HG03457 (cell line): ENCODE data around the gene HSPA4.
A peak's percentile ranks its signal among the peaks of the same experiment; 100 is the strongest.
"Not testable (repeated sequence)": the region's sequence is repeated elsewhere in the genome, so short reads cannot be mapped to it uniquely, and the experiment has no call there.

Source experiments
- ATAC-seq: cut with Tn5 transposase; IDR thresholded peaks from one replicate; pipeline ENCODE4 v1.9.1; 2021; ENCODE audit warnings: moderate number of reproducible peaks; ENCODE audit not compliant: unreplicated experiment

HSPA4 gene

DNA sequence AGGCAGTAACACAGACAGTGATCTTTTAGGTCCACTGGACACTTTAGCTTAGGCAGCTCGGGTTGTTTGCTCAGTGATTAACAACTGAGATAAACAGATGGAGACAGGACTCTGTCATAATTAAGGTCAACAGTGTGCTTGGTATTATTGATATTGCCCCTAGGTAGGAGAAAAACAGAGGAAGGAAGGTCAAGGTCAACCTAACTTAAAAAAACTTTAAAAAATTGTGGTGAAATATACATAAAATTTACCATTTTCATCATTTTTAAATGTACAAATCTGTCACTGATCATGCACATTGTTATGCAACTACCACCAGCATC is 2.1 kb upstream of the HSPA4 start:
- no peak for ATAC-seq

DNA sequence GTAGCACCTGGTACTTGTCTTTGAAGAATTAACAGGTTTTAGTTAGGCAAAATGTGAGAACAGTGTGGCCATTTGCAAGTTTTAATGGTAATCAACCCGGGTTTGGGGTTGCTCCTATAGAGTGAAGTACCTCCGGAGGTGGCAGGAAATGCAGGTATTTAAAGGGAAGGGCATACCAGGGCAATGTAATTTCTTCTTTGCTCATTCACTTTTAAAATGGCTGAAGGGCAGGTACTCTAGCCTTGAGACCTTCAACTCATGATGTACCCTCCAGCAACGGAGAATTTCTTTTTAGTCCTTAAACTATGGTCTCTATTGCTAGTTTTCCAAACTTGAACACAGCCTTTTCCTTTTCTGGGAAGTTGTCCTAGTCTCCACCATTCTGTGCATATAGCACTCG is 1.3 kb upstream of the HSPA4 start:
- ATAC-seq, result no peak

DNA sequence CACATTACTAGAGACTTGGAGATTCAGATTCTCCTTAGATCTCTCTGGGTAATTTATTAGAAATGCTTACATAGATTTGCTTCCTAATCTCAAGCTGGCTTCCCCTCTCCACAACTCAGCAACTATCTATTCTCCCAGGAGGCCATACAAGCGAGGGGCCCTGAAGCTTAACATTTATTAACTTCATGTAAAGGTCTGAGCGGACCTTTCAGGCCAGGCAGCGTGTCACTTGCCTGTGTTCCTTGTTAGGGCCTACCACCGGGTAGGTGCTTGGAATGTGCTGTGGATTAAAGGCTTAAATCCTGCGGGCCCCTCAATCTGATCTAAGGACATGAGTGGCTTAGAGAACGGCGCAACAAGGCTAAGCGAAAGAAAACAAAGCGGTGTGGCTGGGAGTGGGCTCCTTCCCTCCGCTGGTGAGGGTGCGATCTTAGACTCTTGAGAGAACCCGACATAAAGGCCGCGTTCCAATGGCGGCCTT is 712 bp upstream of the HSPA4 start:
- no peak for ATAC-seq

DNA sequence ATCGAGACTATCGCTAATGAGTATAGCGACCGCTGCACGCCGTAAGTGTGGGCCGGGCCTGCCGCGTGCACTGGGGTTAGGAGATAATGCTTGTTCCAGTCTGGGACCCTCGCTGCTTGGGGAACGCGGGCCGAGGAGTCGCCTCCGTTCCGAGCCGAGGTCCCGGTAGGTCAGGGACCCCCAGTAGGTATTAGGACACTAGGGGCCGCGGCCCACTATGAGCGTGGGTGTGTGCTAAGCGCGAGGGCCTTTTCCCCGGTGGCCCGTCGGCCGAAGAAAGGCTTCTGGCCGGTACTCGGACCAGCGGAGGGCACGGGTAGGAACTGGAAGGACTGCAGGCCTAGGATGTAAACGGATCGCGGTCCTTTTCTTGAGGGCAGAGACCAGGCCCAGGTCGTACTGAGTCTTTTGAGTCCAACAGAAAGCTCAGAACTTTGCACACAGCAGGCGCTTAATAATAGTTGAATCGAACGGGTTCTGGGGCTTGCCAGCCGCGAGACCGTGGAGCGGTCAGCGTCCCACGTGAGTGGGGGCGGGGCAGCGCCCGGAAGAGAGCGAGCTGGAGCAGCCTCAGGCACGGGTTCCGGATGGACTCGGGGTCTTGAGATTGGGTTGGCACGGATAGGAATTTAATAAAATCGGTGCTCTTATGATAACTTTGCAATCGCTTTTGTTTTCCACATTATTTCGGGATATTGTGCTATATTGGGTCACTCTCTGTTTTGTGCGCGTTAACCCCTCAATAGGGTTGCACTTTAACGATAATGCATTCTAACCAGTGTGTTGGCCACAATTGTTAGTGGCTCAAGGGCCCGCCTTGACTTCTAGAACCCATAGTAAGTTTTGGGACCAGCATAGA is 733 bp downstream of the HSPA4 start:
- ATAC-seq, result peak; percentile 31

DNA sequence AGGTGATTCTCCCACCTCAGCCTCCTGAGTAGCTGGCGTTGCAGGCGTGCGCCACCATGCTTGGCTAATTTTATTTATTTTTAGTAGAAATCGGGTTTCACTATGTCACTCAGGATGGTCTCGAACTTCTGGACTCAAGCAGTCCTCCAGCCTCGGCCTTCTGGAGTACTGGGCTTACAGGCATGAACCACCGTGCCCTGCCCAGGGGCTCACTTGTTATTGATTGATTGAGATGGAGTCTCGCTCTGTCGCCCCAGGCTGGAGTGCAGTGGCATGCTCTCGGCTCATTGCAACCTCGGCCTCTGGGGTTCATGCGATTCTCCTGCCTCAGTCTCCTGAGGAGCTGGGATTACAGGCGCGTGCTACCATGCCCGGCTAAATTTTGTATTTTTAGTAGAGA is 1.6 kb downstream of the HSPA4 start:
- no peak for ATAC-seq

DNA sequence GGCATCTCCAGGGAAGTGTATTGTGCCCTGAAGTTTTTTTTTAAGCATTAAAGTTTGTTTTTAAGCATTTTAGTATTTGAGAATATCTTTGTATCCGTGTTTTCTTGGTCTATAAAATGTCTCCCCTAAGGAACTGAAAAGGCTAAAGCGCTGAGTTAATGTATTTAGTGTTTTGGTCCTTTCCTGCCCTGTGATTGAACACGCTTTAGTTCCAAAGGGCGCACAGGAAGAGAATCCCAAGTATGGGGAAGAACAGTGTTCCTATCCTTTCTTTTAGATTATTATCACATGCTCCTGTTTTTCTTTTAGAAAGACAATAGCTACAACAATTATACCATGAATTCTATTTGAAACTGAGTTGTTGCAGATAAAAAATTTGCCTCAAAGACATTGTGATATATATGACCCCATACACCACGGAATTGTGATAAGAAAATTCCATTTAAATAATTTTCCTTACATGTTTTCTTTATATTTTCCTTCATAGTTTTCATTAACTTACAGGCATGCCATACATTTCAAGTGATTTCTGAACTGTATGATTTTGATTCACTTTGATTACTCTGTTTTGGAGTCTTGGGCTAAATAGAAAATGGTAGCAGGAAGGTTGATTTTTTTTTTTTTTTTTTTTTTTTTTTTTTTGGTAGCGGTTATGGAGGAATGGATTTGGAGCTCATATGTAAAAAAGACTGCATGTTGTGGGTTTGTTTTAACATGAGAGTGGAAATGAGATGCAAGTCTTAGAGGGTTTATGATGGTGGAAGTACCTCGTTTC is 3.1 kb downstream of the HSPA4 start:
- ATAC-seq, result no peak

DNA sequence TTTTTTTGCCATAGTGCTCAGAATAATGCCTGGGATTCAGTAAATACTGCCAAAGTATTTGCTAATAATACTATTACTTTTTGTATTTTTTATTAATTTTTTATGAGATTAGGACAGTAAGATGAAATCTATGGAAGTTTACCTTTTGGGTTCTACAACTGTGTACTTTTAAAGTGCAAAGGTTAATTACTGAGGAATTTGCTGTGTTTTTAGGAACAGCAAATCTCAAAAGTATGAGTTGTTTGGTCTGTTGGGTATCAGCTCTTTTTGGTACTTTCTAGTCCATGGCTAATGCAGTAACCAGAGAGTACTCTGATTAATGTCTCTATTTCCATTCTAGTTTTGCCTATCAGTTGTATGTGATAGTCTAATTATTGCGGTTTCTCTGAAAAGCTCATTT is 5.1 kb downstream of the HSPA4 start:
- no peak for ATAC-seq

DNA sequence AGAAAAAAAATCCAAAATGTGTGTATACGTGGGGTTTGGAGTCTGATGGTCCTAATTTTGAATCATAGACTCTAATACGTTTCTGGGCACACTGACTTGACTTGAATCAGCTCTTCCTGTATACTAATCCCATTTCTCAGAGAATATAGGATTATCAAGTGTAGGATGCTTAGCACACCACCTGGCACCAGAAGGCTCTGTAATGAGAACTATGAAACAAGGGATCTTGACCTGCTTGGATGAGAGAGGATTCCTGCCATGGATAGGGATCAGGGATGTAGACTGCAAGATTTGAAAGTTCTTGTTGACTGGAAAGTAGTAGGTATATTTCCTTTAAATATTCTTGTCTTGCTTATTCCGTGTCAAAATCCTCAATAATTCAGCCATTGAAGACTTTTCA is 7.8 kb downstream of the HSPA4 start:
- ATAC-seq, result no peak

DNA sequence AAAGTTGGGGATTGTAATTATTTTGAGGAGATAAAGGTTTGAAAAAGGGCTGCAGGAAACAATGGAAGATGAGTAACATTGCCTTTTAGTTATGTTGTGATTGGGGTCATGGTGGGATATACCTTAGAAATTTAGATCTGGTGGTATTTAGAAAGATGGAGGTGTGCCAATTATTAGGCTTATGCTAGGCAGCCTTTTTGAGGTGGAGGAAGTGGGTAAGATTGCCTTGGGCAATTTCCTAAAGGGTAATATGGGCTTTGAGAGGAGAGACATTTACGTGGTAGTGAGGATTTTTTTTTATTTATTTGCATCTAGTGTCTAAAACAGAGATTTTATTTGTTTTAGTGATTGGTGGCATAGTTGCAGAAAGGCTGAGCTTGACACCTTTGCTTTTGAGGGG is 10.5 kb downstream of the HSPA4 start:
- ATAC-seq, result no peak

DNA sequence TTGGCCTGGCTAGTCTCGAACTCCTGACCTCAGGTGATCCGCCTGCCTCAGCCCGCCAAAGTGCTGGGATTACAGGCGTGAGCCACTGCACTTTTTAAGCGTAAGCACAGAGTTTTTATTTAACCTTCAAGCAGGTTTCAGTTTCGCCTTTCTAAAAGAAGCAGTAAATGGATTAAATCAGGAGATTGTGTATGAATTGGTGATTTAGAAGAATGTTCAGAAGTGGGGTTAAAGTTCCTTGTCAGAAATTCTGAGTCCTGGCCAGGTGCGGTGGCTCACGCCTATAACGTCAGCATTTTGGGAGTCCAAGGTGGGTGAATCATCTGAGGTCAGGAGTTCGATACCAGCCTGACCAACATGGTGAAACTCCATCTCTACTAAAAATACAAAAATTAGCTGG is 12.2 kb downstream of the HSPA4 start:
- ATAC-seq, result no peak

DNA sequence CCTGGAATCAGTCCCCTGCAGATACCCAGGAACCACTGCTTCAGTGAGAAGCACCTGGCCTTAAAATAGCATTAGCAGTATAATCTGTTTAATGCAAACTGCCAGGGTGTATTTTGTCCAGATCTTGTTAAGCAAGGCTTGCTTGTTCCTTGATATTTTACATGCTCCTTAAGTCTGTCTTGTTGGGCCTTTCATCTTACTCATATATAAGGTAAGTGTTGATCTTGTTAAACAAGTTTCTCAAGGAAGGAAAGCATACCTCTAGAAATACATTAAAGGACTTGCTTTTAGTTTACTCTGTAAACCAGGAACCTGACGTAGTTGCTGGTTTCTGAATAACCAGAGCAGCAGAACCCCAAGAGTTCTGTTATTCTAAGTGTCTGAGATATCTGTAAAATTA is 13.7 kb downstream of the HSPA4 start:
- ATAC-seq, result no peak

DNA sequence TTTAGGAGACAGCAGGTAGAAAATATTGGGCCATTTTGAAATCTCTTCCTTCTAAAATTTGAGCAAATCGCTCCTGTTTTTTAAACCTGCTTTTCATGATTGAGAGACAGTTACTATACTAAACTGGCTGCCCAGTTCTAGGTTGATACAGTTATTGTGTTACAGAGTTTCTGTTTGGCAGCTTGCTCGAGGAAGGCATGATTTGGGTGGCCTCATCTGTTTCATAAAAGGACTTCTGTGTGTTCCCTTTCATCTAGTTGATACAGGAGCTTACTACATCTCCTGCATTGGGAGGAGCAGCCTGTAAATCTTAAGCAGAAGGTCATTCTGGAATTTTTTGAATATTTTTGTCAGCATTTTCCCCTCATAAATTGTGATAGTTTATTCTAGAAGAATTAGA is 14.2 kb downstream of the HSPA4 start:
- ATAC-seq, result no peak

DNA sequence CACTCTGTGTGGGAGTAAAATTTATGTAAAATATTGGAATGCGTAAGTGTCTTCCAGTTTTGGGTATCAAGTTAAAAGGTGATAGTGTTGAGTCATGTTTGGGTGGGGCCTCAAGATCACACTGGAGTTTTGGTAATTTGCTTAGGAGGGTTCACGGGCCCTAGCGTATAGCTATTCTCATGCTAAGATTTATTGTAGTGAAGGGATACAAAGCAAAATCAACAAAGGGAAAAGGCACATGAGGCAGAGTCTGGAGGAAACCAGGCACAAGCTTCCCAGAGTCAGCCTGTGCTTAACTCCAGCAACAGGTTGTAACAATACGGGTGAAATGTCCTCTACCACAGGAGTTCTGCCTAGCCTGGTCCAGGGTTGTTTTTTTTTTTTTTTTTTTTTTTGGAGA is 20.2 kb downstream of the HSPA4 start:
- no peak for ATAC-seq

DNA sequence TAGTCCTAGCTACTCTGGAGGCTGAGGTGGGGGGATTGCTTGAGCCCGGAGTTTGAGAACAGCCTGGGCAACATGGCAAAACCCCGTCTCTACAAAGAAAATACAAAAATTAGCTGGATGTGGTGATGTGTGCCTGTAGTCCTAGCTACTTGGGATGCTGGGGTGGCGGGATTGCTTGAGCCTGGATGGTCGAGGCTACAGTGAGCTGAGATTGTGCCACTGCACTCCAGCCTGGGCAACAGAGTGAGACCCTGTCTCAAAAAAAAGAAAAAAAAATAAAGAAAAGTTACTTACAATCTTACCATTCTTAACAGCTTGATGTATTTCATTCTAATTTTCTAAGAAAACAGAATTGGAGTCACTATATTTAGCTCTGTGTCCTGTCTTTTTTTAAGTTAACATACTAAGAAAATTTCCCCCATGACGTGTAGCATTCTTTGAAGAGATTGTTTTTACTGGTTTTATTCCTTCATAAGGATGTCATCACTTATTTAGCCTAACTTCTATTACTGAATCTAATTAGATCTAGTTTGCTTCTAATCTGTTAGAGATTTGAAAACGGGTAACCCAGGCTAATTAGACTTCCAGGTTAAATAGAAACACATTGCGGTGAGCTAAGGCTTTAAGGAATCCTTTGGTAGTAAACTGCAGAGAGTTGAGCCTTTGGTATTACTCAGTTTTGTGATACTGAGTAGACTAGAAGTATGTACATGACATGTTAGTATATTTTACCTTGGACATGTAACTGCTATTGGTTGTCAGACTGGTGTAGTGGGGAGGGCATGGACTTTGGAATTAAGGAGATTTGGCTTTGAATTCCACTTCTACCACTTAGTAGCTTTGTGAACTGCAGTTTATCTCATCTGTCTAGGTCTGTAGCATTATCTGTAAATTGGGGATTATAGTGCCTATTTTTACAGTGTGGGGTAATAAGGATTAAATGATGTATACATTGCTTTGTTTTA is 24.0 kb downstream of the HSPA4 start:
- no peak for ATAC-seq

DNA sequence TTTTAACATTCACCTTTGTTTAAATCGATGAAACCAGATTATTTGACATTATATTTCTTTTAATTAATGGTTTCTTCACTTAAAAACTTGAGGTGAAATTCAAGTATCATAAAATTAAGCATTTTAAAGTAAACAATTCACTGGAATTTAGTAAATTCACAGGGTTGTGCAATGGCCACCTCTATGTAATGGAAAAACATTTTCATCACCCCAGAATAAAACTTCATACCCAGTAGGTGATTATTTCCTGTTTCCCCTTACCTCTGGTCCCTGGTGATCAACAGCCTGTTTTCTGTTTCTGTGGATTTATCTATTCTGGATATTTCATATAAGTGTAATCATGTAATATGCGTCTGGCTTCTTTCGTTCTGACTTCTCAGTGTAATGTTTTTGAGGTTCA is 27.2 kb downstream of the HSPA4 start:
- no peak for ATAC-seq

DNA sequence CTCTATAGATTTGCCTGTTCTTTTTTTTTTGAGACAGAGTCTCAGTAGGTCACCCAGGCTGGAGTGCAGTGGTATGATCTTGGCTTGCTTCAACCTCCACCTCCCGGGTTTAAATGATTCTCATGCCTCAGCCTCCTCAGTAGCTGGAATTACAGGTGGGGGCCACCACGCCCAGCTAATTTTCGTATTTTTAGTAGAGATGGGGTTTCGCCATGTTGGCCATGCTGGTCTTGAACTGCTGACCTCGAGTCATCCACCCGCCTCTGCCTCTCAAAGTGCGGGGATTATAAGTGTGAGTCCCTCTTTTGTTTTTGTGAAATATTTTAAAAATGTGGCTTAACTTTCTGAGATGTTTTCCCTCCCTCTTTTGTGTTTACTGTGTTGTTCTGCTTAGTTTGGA is 29.2 kb downstream of the HSPA4 start:
- ATAC-seq, result no peak

DNA sequence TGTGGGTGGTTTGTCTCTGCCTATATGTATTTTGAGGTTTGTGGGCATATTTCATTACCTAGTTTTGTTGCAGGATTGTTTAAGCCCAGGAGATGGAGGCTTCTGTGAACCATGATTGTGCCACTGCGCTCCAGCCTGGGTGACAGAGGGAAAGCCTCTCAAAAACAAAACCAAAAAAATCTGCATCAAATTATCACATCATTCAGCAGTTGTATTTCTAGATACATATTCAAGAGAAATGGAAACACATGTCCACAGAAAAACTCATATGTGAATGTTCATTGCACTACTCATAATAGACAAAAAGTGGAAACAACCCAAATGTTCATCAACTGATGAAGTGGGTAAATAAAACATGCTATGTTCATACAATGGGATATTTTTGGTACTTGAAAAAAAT is 29.9 kb downstream of the HSPA4 start:
- ATAC-seq, result no peak

DNA sequence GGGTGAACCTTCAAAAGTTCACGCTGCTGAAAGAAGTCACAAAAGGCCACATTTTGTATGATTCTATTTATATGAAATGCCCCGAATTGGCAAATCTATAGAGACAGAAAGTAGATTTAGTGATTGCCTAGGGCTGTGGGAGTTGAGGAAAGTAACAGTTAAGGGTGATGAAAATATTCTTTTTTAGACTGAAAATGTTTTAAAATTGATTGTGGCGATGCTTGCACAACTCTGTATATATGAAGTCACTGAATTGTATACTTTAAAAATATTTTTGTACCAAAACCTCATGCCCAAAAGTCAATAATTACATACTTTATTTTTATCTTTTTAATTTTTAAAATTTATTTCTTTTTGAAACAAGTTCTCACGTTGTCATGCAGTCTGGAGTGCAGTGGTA is 30.3 kb downstream of the HSPA4 start:
- no peak for ATAC-seq

DNA sequence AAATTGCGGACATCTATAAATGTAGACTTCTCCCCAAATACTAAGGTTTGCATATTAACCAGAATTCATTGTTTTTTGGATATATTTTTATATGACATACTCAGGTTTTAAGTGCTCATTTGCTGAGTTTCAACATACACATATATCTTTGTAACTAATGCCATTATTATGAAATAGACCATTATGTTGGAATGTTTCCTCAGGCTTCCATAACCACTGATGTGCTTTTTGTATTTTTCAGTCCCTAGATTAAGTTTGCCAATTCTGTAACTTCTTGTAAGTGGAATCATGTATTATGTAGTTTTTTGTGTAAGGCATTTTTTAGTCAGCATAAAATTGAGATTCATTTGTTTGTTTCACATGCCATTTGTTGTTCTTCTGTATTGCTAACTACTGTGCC is 32.1 kb downstream of the HSPA4 start:
- ATAC-seq, result no peak

DNA sequence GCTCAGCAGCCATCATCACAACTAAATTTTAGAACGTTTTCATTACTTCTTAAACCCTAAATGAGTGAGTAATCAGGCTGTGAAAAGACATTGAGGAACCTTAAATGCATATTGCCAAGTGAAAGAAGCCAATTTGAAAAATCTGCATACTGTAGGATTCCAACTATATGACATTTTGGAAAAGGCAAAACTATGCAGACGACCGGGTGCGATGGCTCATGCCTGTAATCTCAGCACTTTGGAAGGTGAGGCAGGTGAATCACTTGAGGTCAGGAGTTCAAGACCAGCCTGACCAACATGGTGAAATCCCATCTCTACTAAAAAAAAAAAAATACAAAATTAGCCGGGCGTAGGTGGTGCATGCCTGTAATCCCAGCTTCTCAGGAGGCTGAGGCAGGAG is 33.4 kb downstream of the HSPA4 start:
- ATAC-seq, result not testable (repeated sequence)

DNA sequence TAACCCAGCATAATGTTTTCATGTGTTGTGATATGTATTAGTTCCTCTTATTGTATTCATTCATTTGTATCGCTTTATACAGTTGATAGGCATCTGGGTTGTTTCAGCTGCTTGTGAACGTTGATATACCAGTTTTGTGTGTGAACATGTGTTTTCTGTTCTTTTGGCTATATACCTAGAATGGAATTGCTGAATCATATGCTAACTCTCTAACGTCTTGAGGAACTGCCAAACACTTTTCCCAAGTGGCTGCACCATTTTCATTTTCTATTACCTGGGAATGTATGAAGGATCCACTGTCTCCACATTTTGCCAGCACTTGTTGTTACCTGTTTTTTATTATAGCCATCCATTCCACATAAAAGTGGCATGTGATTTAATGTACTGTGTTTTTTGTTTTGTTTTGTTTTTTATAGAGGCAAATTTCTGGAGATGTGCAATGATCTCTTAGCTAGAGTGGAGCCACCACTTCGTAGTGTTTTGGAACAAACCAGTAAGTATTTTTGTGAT is 34.6 kb downstream of the HSPA4 start:
- no peak for ATAC-seq
